ENCODE data around the gene SLC7A6OS.

DNA sequence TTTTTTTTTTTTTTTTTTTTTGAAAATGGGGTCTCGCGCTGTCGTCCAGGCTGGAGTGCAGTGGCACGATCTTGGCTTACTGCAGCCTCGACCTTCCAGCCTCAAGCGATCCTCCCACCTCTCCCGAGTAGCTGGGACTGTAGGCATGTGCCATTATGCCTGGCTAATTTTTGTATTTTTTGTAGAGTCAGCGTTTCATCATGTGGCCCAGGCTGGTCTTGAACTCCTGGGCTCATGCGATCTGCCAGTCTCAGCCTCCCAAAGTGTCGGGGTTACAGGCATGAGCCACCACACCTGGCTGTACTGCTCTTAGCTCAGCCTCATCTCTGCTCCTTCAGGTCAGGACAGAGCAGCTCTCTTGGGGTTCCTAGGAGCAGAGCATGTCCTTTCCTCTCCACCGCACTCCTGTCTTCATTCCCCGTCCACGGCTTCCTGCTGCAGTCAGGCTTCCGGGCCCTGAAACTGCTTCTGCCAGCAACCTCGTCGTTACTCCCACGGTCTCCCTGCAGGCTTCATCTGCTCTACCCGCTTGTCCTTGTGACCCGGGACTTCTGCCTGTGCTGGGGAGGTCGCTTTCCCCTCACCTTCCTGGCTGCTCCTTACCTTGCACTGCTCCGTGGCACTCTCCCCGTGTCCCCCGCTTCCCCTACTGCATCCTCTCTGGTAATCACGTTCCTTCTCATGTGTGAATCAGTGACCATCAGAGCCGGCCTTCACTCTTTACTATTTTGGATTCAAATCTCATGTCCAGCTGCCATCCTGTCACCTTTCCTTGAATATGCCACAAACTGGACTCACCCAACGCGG is 38.1 kb upstream of the SLC7A6OS start:
- TF ChIP-seq, protein P1, sequence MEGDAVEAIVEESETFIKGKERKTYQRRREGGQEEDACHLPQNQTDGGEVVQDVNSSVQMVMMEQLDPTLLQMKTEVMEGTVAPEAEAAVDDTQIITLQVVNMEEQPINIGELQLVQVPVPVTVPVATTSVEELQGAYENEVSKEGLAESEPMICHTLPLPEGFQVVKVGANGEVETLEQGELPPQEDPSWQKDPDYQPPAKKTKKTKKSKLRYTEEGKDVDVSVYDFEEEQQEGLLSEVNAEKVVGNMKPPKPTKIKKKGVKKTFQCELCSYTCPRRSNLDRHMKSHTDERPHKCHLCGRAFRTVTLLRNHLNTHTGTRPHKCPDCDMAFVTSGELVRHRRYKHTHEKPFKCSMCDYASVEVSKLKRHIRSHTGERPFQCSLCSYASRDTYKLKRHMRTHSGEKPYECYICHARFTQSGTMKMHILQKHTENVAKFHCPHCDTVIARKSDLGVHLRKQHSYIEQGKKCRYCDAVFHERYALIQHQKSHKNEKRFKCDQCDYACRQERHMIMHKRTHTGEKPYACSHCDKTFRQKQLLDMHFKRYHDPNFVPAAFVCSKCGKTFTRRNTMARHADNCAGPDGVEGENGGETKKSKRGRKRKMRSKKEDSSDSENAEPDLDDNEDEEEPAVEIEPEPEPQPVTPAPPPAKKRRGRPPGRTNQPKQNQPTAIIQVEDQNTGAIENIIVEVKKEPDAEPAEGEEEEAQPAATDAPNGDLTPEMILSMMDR (IDR thresholded peaks at IDR 0.05; ENCODE audit: low read depth, low read length), result no peak
- TF ChIP-seq POLR2A (IDR thresholded peaks at IDR 0.05; ENCODE audit: extremely low read depth, insufficient read length), result no peak
- TF ChIP-seq, protein P2, sequence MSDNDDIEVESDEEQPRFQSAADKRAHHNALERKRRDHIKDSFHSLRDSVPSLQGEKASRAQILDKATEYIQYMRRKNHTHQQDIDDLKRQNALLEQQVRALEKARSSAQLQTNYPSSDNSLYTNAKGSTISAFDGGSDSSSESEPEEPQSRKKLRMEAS (IDR thresholded peaks at IDR 0.05; ENCODE audit: low read depth, low read length), result no peak
- no peak for TF ChIP-seq MYC (IDR thresholded peaks at IDR 0.05; ENCODE audit: low read depth, low read length)
